ENCODE data around the gene FCAR. TPM values are rescaled to one million over a fixed set of nuclear protein-coding genes. Genes with fewer than 3 reads are reported as not detected.
"Not testable (repeated sequence)": the region's sequence is repeated elsewhere in the genome, so short reads cannot be mapped to it uniquely, and the experiment has no call there.

FCAR gene
- total RNA-seq, 1 donor from 2014 or later = not detected

- TF ChIP-seq CTCF (IDR thresholded peaks at IDR 0.05; ENCODE audit: insufficient read depth, low read depth, low read length) (no peak), EZH2 (IDR thresholded peaks at IDR 0.05; ENCODE audit: insufficient read depth, low read length) (no peak)
- Mint-ChIP-seq H3K27ac (ENCODE audit: unreplicated experiment) (no peak overlapping the region), H3K9me3 (ENCODE audit: unreplicated experiment) (peaks cover 24% of the 10 kb centered on the region), H3K4me1 (ENCODE audit: low read depth, unreplicated experiment) (no peaks in the 10 kb centered on the region), H3K27me3 (ENCODE audit: low read depth, unreplicated experiment) (peaks cover 3% of the 10 kb centered on the region), H3K4me3 (ENCODE audit: unreplicated experiment) (no peak overlapping the region), H3K36me3 (ENCODE audit: low read depth, unreplicated experiment) (no peaks in the 10 kb centered on the region)
- no peaks in the 10 kb centered on the region for H3K4me1 ChIP-seq (ENCODE audit: insufficient read depth, low read length)
- no peaks in the 10 kb centered on the region for H3K79me2 ChIP-seq (ENCODE audit: insufficient read depth, low read length)
- H4K20me1 ChIP-seq (ENCODE audit: insufficient read depth, low read length) = no peaks in the 10 kb centered on the region
- FAIRE-seq (no peak), DNase-seq (ENCODE audit: low read depth) (no peak)
- no peaks in the 10 kb centered on the region for H3K36me3 ChIP-seq (ENCODE audit: insufficient read depth, low read length)
- H2AFZ ChIP-seq (ENCODE audit: low read depth, low read length) = no peak overlapping the region
- H3K4me2 ChIP-seq (ENCODE audit: low read length) = no peak overlapping the region
- no peak overlapping the region for H3K27ac ChIP-seq (ENCODE audit: low read depth, low read length)
- no peak overlapping the region for H3K4me3 ChIP-seq (ENCODE audit: insufficient read depth, low read depth, low read length)
- no peak overlapping the region for H3K9ac ChIP-seq (ENCODE audit: low read length)
- no peaks in the 10 kb centered on the region for H3K27me3 ChIP-seq (ENCODE audit: insufficient read depth, low read length)
- H3K9me3 ChIP-seq (ENCODE audit: insufficient read depth, low read depth, low read length) = peaks cover 8% of the 10 kb centered on the region
These were observed 23.1 kb upstream of the FCAR start for GRCh38 chr19:54850930-54851329.

- FAIRE-seq (no peak), DNase-seq (ENCODE audit: low read depth) (no peak)
- H3K4me3 Mint-ChIP-seq (ENCODE audit: unreplicated experiment) = no peak overlapping the region
- Histone ChIP-seq H4K20me1 (ENCODE audit: insufficient read depth, low read length) (no peaks in the 10 kb centered on the region), H3K4me2 (ENCODE audit: low read length) (no peak overlapping the region), H3K9ac (ENCODE audit: low read length) (no peak overlapping the region), H2AFZ (ENCODE audit: low read depth, low read length) (no peak overlapping the region), H3K27ac (ENCODE audit: low read depth, low read length) (no peak overlapping the region), H3K79me2 (ENCODE audit: insufficient read depth, low read length) (no peaks in the 10 kb centered on the region), H3K4me1 (ENCODE audit: insufficient read depth, low read length) (no peaks in the 10 kb centered on the region), H3K27me3 (ENCODE audit: insufficient read depth, low read length) (no peaks in the 10 kb centered on the region), H3K4me3 (ENCODE audit: insufficient read depth, low read depth, low read length) (no peak overlapping the region), H3K36me3 (ENCODE audit: insufficient read depth, low read length) (no peaks in the 10 kb centered on the region), H3K9me3 (ENCODE audit: insufficient read depth, low read depth, low read length) (peaks cover 8% of the 10 kb centered on the region)
- H3K9me3 Mint-ChIP-seq (ENCODE audit: unreplicated experiment) = peaks cover 22% of the 10 kb centered on the region
- no peak overlapping the region for H3K27ac Mint-ChIP-seq (ENCODE audit: unreplicated experiment)
- peaks cover 2% of the 10 kb centered on the region for H3K27me3 Mint-ChIP-seq (ENCODE audit: low read depth, unreplicated experiment)
- no peak for TF ChIP-seq EZH2 (IDR thresholded peaks at IDR 0.05; ENCODE audit: insufficient read depth, low read length)
- no peak for TF ChIP-seq CTCF (IDR thresholded peaks at IDR 0.05; ENCODE audit: insufficient read depth, low read depth, low read length)
- no peaks in the 10 kb centered on the region for H3K36me3 Mint-ChIP-seq (ENCODE audit: low read depth, unreplicated experiment)
- no peaks in the 10 kb centered on the region for H3K4me1 Mint-ChIP-seq (ENCODE audit: low read depth, unreplicated experiment)
These were observed 22.7 kb upstream of the FCAR start for GRCh38 chr19:54851353-54851752.

GRCh38 chr19:54855241-54855640 lies 18.8 kb upstream of the FCAR start:
- not testable (repeated sequence) for H3K36me3 Mint-ChIP-seq (ENCODE audit: low read depth, unreplicated experiment); H3K4me3 ChIP-seq (ENCODE audit: insufficient read depth, low read depth, low read length); FAIRE-seq; H3K9me3 ChIP-seq (ENCODE audit: insufficient read depth, low read depth, low read length); H3K27ac ChIP-seq (ENCODE audit: low read depth, low read length); H4K20me1 ChIP-seq (ENCODE audit: insufficient read depth, low read length); H3K4me2 ChIP-seq (ENCODE audit: low read length); DNase-seq (ENCODE audit: low read depth); H3K4me1 Mint-ChIP-seq (ENCODE audit: low read depth, unreplicated experiment); H3K27ac Mint-ChIP-seq (ENCODE audit: unreplicated experiment); H3K27me3 ChIP-seq (ENCODE audit: insufficient read depth, low read length); H3K4me1 ChIP-seq (ENCODE audit: insufficient read depth, low read length); H3K9ac ChIP-seq (ENCODE audit: low read length); H3K27me3 Mint-ChIP-seq (ENCODE audit: low read depth, unreplicated experiment); H3K36me3 ChIP-seq (ENCODE audit: insufficient read depth, low read length); H3K4me3 Mint-ChIP-seq (ENCODE audit: unreplicated experiment); H2AFZ ChIP-seq (ENCODE audit: low read depth, low read length); H3K79me2 ChIP-seq (ENCODE audit: insufficient read depth, low read length)
- peaks cover 17% of the 10 kb centered on the region for H3K9me3 Mint-ChIP-seq (ENCODE audit: unreplicated experiment)

GRCh38 chr19:54858476-54858875 lies 15.6 kb upstream of the FCAR start:
- H3K4me3 ChIP-seq (ENCODE audit: insufficient read depth, low read depth, low read length); H3K4me1 Mint-ChIP-seq (ENCODE audit: low read depth, unreplicated experiment); H4K20me1 ChIP-seq (ENCODE audit: insufficient read depth, low read length); H3K79me2 ChIP-seq (ENCODE audit: insufficient read depth, low read length); H3K4me3 Mint-ChIP-seq (ENCODE audit: unreplicated experiment); DNase-seq (ENCODE audit: low read depth); H3K4me2 ChIP-seq (ENCODE audit: low read length); H3K27ac Mint-ChIP-seq (ENCODE audit: unreplicated experiment); FAIRE-seq; H3K36me3 ChIP-seq (ENCODE audit: insufficient read depth, low read length); H3K27me3 Mint-ChIP-seq (ENCODE audit: low read depth, unreplicated experiment); H3K9me3 ChIP-seq (ENCODE audit: insufficient read depth, low read depth, low read length); H3K27me3 ChIP-seq (ENCODE audit: insufficient read depth, low read length); H3K27ac ChIP-seq (ENCODE audit: low read depth, low read length); H3K4me1 ChIP-seq (ENCODE audit: insufficient read depth, low read length); H2AFZ ChIP-seq (ENCODE audit: low read depth, low read length); H3K36me3 Mint-ChIP-seq (ENCODE audit: low read depth, unreplicated experiment); H3K9ac ChIP-seq (ENCODE audit: low read length): not testable (repeated sequence)
- H3K9me3 Mint-ChIP-seq (ENCODE audit: unreplicated experiment) = peaks cover 15% of the 10 kb centered on the region

- H3K27me3 Mint-ChIP-seq (ENCODE audit: low read depth, unreplicated experiment); H3K4me3 ChIP-seq (ENCODE audit: insufficient read depth, low read depth, low read length); H3K36me3 Mint-ChIP-seq (ENCODE audit: low read depth, unreplicated experiment); FAIRE-seq; H3K27ac ChIP-seq (ENCODE audit: low read depth, low read length); H3K4me1 ChIP-seq (ENCODE audit: insufficient read depth, low read length); H3K4me1 Mint-ChIP-seq (ENCODE audit: low read depth, unreplicated experiment); DNase-seq (ENCODE audit: low read depth); H3K27me3 ChIP-seq (ENCODE audit: insufficient read depth, low read length); H2AFZ ChIP-seq (ENCODE audit: low read depth, low read length); H3K36me3 ChIP-seq (ENCODE audit: insufficient read depth, low read length); H4K20me1 ChIP-seq (ENCODE audit: insufficient read depth, low read length); H3K27ac Mint-ChIP-seq (ENCODE audit: unreplicated experiment); H3K79me2 ChIP-seq (ENCODE audit: insufficient read depth, low read length); H3K9ac ChIP-seq (ENCODE audit: low read length); H3K4me3 Mint-ChIP-seq (ENCODE audit: unreplicated experiment); H3K9me3 ChIP-seq (ENCODE audit: insufficient read depth, low read depth, low read length); H3K4me2 ChIP-seq (ENCODE audit: low read length): not testable (repeated sequence)
- peaks cover 14% of the 10 kb centered on the region for H3K9me3 Mint-ChIP-seq (ENCODE audit: unreplicated experiment)
These were observed 14.6 kb upstream of the FCAR start for GRCh38 chr19:54859421-54859820.

Measured in astrocyte (in vitro differentiated cells and primary cell).